Bone marrow (tissue), 2 donors: Measurements from ENCODE around the gene PHLDB2.

ENCODE experiments used
- DNase-seq, 2 donors: peaks; one replicate each; lab custom pipeline; 2025; lab: John Stamatoyannopoulos, UW

The PHLDB2 gene

DNA sequence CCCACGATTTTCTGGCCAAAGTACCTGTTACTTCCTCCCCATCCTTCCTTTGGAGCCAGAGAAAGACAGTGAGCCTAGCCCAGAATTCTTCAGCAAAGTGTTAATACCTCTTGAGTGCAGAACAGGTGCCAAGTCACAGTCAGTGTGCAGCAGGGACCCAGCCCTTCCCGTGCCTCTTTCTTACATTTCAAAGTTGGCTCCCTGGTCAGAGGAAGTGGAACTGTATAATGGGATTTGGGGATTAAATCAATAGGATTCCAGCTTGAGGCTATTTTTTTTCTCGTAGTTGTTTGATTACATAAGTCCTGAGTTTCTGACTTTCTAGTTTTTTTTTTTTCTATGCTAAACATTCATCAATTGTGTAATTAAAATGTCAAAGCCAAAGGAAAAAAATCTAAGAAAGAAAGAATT is 67.2 kb downstream of the PHLDB2 start:
- no peak for DNase-seq

DNA sequence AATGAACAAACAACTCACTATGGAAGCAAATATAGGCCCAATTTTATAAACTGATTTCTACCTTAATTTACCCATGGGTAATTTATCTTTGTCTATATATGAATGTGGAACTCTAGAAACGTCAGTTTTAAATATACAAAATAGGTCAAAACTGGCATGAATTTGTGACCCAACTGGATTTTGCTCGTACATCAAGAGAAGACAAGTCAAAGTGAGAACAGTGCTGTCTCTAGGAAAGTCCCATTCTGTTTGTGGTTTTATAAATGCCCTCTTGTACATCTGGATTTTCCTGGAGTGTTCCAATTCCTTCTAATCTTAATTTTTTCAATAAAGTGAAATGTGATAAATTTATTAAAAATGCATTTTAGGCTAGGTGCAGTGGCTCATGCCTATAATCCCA is 69.5 kb downstream of the PHLDB2 start:
- DNase-seq, result no peak

DNA sequence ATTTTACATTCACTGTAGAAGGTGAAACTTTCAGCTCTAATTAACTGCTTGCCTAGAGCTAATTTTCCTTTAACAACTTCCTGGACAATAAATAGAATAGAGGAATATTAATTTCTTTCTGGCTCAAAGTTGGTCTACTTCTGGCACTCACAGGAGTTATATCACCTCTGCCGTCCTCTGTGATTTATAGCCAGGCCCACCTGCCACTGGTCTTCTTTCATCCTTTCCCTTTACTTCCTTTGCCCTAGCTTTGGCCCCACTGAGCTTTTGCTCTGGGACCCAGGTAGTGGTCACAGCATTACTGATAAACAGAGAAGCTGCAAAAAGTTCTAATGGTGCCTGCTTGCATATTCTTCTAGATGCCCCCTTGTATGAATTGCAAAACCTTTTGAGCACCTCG is 70.4 kb downstream of the PHLDB2 start:
- no peak for DNase-seq

DNA sequence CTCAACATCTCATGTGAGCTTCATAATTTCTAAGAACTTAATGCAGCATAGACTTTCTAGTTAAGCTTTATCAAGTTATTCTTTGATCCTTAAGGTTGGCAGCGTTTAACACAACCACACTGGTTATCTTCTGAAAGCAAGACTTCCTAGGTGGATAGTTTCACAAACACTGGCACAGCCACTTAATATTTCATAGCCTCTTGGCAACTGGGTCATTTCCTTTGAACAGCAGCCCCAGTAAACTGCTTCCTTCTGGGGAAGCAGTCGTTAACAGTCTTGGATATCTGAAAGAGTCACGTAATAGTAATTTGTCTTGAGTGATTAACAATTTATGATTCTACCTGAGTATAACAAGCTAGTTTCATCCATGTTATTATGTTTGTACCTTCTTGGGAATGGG is 73.9 kb downstream of the PHLDB2 start:
- DNase-seq, result no peak

DNA sequence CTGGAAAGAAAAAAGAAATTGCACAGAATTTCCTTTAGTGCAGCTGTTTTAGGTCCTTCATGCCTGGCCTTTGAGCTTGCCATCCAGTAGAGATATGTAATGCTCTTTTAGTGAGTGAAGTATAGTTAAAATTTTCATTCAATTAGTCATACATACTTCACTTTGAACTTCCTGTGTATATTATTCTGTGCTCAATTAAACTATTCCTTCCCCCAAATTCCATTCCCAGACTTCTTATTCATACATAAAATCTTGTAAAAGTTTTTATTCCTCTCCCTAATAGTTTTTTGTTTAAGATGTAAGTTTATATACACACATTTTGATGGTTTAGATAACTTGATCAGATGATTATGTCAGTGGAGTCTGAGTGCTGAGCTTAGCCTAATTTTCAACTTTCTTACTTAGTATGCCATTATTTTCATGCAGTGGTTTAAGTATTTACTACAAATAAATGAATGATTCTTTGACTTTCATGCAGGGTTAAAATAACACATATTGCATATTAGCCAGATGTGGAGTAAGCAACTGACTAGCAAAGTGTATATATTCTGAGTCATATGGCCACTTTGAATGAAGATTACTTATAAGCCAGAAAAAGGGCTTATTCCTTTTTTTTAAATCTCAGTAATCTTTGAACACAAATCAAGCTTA is 77.3 kb downstream of the PHLDB2 start:
- no peak for DNase-seq

DNA sequence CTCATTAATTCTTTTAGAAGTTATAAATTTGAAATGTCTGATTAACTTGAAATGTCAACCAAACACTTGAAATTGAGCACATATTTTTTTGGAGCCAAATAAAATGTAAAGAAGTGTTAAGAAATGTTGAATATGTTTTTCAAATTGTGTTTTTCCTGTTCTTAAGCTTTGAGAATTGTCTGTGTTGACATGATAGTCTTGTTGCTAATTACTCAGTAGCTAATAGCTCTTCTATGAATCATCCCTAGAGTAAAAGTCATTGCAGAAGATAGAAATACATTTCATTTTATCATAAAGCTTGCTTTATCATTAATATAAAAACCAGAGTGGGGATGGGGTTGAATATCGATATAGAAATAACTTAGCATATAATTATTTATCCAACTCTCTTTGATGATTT is 77.9 kb downstream of the PHLDB2 start:
- no peak for DNase-seq

DNA sequence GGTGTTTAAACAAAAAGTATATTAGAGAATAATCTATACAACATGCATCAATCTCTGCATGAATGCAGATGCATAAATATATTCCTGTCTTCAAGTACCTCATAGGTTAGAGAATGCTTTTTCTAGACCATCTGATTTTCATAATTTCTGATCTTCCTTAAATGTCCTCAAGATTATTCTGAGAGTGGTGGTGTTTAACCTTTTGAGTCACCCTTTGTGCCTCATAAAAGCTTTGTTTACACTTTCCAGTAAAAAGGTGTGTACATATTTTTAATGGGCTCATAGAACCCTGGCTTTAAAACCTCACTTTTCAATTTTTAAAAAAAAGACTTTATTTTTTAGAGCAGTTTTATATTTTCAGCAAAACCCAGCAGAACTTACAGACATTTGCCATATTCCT is 78.8 kb downstream of the PHLDB2 start:
- no peak for DNase-seq

DNA sequence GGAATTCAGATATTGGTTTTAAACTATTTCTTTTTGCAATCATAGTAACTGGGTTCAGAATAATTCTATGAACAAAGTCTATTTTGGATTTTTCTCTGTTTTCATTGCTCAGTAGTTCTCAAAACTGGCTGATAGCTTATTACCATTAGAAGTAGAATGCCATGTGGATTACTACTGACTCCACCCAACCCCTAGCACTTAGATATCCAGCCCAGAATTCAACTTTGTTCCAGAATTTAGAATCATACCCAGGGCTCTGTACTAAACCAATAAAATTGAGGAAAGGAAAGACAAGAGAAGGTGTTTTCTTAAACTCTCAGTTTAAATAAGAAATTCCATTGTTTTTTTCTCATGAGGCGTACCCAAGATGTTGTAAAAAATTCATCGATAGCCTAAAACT is 80.8 kb downstream of the PHLDB2 start:
- no peak for DNase-seq

DNA sequence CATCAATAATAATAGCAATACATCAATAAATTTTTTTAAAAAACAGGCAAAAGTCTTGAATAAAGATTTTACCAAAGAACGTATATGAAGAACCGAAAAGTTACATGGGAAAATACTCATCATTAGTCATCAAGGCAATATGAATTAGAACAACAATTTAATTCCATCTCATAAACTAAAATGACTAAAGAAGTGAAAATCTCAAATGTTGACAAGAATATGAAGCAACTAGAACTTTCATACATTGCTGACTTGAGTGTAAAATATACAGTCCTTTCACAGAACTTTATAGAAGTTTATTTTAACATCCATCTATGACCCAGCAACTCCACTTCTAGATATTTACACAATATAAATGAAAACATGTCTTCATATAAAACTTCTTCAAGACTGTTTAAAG is 84.5 kb downstream of the PHLDB2 start:
- no peak for DNase-seq

DNA sequence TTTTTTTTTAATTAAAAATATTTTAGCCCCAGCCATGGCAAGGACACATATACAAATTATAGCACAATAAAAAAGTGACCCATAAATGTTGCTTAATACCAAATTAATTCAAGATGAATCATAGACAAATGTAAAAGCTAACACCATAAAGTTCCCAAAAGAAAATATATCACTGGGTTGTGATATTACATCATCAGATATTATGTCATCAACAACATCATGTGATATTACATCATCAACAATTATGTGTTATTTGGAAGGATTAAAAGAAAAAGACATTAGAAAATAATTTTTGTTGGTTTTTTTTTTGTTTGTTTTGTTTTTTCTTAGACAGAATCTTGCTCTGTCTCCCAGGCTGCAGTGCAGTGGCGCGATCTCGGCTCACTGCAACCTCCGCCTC is 85.3 kb downstream of the PHLDB2 start:
- no peak for DNase-seq

DNA sequence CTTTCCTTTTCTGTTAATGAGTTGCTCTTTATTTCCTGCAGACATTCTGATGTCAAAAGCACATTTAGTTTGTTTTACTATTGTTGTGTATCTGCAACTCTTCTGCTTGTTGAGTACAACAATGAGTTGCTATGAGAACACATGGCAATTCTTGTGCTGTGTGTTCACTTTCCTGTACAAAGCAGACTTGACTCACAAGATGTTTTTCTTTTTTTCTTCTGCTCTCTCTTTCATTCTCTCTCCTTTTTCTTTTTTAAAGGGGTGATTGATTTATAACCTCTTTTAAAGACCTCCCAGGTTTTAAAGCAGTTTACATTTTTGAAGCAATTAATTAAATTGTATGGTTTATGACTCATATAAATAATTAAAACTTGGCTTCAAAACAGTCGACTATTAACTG is 88.2 kb downstream of the PHLDB2 start:
- DNase-seq, result no peak

DNA sequence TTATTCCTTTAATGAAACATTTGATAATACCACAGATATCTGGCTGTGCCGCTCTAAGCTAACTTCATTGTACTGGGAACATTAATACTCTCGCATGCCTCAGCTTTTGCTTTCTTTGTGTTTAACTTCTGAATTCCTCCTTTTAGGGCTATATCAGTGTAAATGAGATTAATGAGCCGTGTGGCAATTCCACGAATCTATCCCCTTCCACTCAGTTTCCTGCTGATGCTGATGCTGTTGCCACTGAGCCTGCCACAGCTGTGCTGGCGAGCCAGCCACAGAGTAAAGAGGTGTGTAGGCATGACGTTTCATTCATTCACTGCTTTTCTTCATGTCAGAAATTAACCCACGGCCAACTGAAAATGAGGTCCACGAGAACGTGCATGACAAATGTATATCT is 89.7 kb downstream of the PHLDB2 start:
- no peak for DNase-seq

DNA sequence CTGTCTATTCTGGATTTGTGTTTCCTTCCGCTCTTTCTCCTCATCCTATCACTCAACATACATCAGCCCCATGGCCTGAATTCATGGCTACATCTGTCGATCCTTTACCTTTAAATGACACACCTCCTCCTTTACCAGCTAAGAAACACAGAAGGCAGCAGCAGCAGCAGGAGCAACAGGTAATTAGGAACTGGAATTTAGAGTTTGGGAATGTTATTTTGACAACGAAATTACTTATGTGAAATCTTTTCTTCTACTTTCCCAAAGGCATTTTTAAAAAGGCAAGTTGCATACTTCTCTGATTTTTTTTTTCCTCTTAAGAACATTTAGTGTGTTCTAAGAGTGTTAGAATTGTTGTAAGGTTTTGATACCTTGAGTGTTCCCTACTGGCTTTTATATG is 90.6 kb downstream of the PHLDB2 start:
- no peak for DNase-seq

DNA sequence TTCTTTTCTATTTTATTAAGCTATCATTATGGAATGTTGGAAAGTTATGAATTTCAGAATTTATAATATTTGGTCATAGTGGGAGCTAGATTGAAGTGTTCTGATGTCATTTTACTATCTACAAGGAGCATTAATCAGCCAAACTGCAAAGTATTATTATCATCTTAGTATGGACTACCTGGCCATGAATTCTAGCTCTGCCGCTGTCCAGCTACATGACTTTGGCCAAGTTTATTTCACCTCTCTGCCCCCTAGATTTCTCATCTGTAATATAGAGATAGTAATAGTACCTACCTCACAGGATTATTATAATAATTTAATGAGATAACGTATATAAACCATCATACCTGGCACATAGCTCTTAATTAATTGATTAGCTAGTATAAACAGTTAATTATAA is 92.0 kb downstream of the PHLDB2 start:
- no peak for DNase-seq

DNA sequence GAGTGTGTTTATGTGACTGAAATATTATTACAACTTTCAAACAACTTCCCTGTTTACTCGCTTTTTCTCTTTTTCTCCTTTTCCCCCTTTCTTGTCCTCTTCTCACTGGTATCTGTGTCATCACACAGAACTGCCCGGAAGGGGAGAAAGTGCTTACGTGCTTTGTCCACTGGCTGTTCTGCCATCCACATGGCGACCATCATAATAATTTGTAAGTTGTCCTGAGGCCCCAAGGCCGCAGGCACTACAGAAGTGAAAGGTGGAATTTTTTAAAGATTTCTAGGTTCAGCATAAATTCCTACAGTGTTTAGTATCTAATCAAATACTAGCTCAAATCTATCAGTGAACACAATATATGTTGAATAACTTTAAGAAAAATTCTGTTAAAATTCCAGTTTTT is 93.0 kb downstream of the PHLDB2 start:
- no peak for DNase-seq

DNA sequence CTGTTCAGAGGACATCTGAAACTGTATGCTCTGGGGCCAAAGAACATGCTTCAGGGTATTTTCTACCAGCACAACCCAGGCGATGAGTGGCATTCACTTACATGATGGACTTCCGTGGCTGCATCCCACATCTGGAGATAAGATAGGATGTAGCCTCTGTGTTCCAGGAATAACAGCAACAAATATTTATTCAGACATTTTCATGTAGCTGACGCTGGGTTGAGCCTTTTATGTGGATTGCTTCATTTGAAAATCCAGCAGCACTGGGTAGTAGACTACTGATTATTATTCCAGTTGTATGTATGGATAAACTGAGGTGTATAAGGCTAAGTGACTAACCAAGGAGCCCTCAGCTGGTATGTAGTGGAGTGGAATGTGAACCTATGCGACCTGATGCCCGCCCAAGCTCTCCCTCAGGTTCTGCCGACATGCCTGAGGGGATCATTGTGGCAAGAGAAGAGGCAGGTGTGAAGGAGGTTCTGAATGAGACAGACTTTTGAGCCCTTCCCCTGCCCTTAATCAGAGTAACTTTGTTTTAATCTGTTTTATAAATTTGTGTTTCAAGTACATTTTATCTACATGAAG is 93.9 kb downstream of the PHLDB2 start:
- DNase-seq, result no peak

DNA sequence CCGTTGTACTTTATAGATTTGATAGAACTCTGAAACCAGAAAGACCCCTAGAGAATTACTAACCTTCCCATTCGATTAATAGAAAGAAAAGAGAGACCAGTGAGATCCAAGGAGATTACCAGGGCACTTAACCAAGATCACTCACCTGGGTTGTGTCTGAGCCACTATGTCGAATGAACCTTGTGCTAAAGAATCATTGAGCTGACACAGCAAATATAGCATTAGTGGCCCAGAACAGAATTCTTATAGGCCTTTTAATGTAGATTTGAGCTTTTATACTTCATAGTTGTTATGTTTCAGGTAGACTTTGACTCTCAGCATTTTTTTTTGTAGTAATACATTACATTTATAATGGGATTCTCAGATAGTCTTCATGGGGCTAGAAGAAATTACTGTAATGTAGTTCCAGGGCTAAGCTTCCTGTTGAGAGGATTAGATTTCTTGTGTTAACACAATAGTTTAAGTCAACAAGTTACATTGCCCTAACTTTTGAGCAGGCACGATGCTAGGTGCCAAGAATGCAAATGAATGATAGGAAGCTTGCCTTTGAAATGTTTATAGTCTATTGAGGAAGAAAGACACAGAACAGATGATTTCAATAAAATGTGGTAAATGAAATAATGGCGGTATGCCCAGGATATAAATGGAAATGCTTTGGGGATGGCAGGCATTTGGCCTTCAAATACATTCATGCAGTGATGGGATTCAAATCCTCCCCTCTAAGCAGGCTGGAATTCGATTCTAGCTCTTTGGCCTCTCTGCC is 95.3 kb downstream of the PHLDB2 start:
- no peak for DNase-seq

DNA sequence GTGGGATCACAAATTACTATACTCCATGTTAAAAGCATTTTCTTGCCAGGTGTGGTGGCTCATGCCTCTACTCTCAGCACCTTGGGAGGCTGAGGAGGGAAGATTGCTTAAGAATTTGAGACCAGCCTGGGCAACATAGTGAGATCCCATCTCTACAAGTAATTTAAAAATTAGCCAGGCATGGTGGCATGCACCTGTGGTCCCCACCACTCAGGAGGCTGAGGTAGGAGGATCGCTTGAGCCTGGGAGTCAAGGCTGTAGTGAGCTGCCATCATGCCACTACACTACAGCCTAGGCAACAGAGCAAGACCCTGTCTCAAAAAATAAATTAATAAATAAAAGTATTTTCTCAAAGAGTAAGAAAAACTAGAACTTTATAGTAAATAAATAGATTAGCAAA is 96.8 kb downstream of the PHLDB2 start:
- DNase-seq, result no peak

DNA sequence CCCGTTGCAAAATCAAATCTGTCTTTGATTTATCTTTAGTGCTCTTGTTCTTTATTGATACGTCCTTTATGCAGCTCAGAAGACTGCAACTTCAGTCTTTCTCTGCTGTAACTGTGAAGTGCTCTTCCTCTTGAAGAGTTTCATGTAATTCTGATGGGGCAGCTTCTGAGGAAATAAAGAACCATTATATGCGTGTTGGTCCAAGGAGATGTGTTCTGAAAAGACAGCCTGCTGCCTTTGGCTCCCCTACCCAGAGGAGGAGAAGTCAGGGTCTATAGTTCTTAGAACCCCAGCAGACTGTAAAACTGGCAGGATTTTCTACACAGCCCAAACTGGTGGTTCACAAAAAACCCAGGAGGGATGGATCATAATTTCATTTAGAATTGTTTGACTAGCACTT is 97.4 kb downstream of the PHLDB2 start:
- DNase-seq, result no peak

DNA sequence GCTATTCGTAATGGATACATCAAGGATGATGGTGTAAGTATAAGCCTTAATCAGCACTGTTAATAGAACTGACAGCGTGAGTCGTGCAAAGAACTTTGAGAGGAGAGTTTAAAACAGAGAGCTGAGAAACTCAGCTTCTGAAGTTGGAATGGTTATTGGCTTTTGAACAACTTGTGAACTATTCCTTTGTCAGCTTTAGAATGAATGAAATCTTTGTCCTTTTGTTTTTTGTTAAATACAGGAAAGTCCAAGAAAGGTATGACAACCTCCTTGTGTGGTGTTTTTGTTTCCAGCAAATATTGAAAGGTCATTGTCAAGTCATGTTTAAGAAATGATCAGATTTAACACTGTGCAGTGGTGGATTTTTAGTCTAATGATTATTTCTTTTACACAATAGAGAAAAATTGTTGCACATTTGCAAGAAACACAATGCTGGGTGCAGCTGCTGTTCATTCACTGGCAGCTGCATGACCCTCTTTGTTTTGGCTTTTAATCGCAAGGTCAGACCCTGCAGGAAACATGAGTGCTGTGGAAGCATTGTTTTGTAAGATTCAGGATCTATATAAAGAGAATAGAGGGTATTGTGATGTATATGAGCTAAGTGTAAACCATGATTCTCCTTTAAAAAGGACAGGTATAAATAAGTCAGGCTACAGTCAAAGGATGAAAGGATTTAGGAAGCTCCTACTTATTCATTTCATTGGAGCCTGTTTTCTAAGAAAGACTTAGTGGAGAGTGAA is 98.1 kb downstream of the PHLDB2 start:
- DNase-seq, result no peak

DNA sequence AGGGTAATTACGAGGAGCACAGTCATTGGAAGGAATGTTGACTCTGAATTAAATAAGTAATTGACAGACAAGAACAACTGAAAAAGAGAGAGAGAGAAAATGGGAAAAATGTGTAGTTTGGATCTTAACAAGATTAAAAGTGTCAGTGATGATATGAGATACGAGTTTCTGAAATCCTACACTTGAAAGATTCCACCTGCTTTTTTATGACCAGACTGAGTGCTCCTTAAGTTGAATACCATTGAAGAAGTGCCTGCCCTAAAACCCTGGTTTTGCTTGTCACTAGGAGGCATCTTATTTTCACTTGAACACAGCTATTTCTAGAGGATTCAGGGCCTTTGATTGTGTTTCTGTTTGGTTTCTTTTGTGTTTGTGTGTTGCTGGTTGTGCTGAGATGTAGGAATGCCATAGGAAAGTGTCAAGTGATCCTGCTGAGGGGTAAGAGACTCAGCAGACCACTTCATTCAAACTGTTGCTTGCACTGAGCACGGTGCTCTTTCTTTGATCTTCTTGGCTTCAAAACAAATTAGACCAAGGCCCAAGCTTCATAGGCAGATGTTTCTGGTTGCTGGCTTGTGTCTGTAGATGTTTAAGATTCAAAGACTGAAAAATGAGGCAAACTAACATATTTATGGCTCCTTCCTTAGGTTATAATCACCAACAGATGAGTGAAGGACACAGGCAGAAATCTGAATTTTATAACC is 102.5 kb downstream of the PHLDB2 start:
- no peak for DNase-seq

DNA sequence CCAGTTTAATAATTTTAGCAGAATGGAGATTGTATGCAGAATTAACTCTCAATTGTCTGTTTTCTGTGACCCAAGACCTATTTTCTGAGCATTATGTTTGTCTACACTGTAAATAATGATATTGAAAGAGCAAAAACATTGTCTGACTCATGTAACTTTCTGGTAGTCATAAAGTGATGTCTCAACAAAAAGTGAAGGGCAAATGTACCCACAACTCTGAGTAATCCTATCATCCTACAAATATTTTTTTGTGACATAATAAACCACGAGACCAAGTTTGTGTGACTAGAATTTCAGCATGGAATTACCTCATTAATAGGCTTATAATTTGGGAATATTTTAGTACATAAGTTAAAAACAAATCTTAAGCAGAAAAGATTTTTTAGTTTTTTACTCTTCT is 104.4 kb downstream of the PHLDB2 start:
- no peak for DNase-seq
